Type B pancreatic cell (in vitro differentiated cells): ENCODE results near the gene TEX2. TPM values are rescaled to one million over a fixed set of nuclear protein-coding genes. Genes with fewer than 3 reads are reported as not detected.
"Not testable (repeated sequence)": the region's sequence is repeated elsewhere in the genome, so short reads cannot be mapped to it uniquely, and the experiment has no call there.

ENCODE experiments used
- DNase-seq: peaks from one replicate; pipeline ENCODE4 v3.0.0; 2021; ENCODE audit warnings: mixed read lengths; ENCODE audit not compliant: unreplicated experiment; ENCODE audit errors: extremely low spot score
- H3K27ac Mint-ChIP-seq: 2 replicates; pipeline ENCODE4 v1.8.0; 2021; ENCODE audit warnings: mild to moderate bottlenecking, mixed read lengths
- H3K27me3 Mint-ChIP-seq: 2 replicates; pipeline ENCODE4 v1.8.0; 2021; ENCODE audit warnings: mixed read lengths
- H3K36me3 Mint-ChIP-seq: 2 replicates; pipeline ENCODE4 v1.8.0; 2021; ENCODE audit warnings: mixed read lengths
- H3K4me1 Mint-ChIP-seq: one replicate; pipeline ENCODE4 v1.8.0; 2021; ENCODE audit warnings: mixed read lengths; ENCODE audit not compliant: unreplicated experiment
- H3K4me3 Mint-ChIP-seq: 2 replicates; pipeline ENCODE4 v1.8.0; 2021; ENCODE audit warnings: mild to moderate bottlenecking, mixed read lengths
- H3K9me3 Mint-ChIP-seq: 2 replicates; pipeline ENCODE4 v1.8.0; 2021; ENCODE audit warnings: mixed read lengths
- total RNA-seq: library from RNA; stranded (reverse); gene quantifications from 2 replicates; pipeline ENCODE4 v1.2.1, GENCODE V29; 2021; ENCODE audit warnings: low replicate concordance
- TF ChIP-seq, protein P1 (sequence below): fragments of 200-600 bp; sonication (generic); conservative IDR thresholded peaks from 2 replicates; pipeline ENCODE4 v1.5.0; 2021; ENCODE audit warnings: antibody characterized with exemption, mild to moderate bottlenecking

TEX2 gene
- total RNA-seq, 1 donor from 2014 or later = 23.3 TPM

DNA sequence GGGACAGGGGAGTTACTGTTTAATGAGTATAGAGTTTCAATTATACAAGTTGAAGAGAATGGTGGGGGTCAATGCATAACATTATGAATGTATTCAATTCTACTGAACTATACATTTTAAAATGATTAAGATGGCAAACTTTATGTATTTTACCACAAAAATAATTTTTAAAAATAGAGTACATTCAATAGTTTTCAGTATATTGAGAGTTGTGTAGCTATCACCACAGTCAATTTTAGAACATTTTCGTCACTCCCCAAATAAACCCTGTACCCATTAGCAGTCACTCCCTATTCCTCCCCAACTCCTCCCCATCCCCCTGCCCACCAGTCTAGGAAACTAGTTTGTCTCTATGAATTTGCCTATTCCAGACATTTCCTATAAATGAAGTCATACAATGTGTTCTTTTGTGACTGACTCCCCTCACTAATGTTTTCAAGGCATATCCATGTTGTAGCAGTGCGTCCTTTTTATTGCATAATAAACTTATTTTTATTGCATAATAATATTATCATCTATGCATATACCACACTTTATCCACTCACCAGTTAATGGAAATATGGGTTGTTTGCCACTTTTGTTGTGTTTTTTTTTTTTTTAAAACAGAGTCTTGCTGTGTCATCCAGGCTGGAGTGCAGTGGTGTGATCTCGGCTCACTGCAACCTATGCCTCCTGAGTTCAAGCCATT lies 80.6 kb downstream of the TEX2 start:
- DNase-seq = no peak
- H3K4me3 Mint-ChIP-seq = no peak overlapping the region
- H3K36me3 Mint-ChIP-seq = peaks cover 19% of the 10 kb centered on the region
- H3K27me3 Mint-ChIP-seq = no peaks in the 10 kb centered on the region
- H3K4me1 Mint-ChIP-seq = peaks cover 17% of the 10 kb centered on the region
- no peaks in the 10 kb centered on the region for H3K9me3 Mint-ChIP-seq
- no peak overlapping the region for H3K27ac Mint-ChIP-seq
- TF ChIP-seq, protein P1, sequence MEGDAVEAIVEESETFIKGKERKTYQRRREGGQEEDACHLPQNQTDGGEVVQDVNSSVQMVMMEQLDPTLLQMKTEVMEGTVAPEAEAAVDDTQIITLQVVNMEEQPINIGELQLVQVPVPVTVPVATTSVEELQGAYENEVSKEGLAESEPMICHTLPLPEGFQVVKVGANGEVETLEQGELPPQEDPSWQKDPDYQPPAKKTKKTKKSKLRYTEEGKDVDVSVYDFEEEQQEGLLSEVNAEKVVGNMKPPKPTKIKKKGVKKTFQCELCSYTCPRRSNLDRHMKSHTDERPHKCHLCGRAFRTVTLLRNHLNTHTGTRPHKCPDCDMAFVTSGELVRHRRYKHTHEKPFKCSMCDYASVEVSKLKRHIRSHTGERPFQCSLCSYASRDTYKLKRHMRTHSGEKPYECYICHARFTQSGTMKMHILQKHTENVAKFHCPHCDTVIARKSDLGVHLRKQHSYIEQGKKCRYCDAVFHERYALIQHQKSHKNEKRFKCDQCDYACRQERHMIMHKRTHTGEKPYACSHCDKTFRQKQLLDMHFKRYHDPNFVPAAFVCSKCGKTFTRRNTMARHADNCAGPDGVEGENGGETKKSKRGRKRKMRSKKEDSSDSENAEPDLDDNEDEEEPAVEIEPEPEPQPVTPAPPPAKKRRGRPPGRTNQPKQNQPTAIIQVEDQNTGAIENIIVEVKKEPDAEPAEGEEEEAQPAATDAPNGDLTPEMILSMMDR = no peak

DNA sequence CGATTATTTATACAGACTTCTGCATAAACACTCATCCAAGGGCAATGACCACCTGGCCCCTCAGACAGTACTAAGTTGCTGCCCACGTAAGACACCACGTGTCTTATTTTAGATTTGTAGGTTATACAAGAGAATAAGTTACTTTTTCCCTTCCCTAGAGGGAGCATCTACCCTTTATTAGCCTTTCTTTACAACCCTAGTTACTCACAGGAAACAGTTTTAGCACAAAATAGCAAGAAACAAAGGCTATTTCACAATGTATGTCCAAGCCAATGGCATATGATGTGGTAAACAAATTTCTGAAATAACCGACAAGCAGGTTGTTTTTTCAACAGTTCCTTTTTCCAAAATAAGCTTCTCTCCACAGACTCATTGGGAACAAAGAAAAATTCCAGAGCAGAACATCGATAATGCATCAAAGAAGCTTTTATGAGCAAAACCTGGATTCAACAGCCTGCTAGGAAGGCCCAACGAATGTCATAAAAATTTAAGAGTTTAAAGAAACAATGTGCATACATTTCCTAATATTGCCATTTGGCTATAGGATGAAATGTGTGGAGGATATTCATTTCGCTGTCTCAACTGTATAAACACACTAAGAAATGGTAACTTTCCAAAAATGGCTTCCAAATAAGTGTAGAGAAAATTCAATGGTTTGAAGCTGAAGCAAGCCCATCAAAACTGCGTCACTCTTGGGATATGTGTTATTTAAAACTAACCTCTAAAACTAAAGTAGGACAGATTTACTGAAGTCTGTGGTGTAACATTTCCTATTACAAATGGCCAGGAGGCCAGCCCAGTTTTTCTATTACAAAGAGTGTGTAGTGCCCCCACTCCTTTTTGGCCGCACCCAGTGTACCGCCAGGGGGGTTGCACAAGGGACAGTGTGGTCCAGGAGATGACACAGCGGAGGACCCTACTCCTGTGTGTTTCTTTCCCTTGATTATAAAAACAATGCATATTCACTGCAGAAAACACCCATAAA lies 82.7 kb downstream of the TEX2 start:
- no peak overlapping the region for H3K27ac Mint-ChIP-seq

DNA sequence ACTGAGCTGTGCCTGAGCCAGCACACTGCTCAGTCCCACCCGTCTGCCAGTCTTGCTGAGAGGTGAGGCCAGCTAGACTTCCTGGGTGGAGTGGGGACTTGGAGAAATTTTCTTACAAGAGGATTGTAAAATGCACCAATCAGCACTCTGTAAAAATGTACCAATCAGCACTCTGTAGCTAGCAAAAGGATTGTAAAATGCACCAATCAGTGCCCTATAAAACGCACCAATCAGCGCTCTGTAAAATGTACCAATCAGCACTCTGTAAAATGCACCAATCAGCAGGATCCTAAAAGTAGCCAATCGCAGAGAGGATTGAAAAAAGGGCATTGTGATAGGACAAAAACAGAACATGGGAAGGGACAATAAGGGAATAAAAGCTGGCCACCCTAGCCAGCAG lies 84.0 kb downstream of the TEX2 start:
- H3K27ac Mint-ChIP-seq, H3K4me3 Mint-ChIP-seq, H3K27me3 Mint-ChIP-seq, H3K4me1 Mint-ChIP-seq, DNase-seq, H3K9me3 Mint-ChIP-seq: not testable (repeated sequence)
- peaks cover 19% of the 10 kb centered on the region for H3K36me3 Mint-ChIP-seq

More for the DNA sequence above, 82.7 kb downstream of the TEX2 start:
- no peak for DNase-seq
- TF ChIP-seq, protein P1 = no peak
- peaks cover 4% of the 10 kb centered on the region for H3K4me1 Mint-ChIP-seq
- no peak overlapping the region for H3K4me3 Mint-ChIP-seq
- H3K36me3 Mint-ChIP-seq = peaks cover 14% of the 10 kb centered on the region
- no peaks in the 10 kb centered on the region for H3K27me3 Mint-ChIP-seq
- no peaks in the 10 kb centered on the region for H3K9me3 Mint-ChIP-seq

DNA sequence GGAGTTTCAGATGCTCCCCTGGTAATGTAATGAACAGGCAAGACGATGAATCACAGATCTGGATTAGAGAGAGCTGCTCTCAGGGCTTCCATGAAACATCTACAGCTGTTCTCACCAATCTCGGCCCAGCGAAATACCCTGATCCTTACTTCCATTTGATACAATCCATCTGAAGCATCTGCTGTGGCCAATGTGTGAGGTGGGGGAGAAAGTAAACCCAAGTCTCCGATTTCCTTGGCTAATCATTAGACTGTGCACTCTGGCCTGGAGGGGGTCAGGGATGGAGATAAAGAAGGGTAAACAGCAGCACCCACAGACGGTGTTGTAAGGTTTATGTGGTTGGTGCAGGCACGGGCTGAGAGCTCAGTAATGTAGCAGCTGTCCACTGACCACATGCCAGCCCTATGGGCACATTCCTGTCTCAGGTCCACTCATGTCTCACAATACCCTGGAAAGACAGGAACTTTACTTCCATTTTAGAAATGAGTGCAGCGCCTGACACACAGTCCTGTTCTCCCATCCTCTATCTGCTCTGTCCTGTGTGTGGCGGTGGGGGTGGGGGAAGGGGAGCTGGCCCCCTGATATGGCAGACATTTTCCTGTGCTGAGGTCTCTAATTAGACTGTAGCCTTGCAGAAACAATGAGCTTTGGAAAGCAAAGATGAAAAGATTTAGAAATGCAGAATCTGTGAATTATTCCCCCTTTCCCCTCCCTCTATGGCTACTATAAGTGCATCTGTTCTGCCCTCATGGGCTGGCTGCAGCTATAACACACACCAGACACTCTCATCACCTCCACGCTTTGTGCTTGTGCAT lies 84.8 kb downstream of the TEX2 start:
- peaks cover 19% of the 10 kb centered on the region for H3K36me3 Mint-ChIP-seq
- H3K9me3 Mint-ChIP-seq = no peaks in the 10 kb centered on the region
- no peak overlapping the region for H3K4me3 Mint-ChIP-seq
- no peak for DNase-seq
- peaks cover 4% of the 10 kb centered on the region for H3K4me1 Mint-ChIP-seq
- no peaks in the 10 kb centered on the region for H3K27me3 Mint-ChIP-seq
- TF ChIP-seq, protein P1 = no peak
- peak overlapping the region; percentile 67 for H3K27ac Mint-ChIP-seq

DNA sequence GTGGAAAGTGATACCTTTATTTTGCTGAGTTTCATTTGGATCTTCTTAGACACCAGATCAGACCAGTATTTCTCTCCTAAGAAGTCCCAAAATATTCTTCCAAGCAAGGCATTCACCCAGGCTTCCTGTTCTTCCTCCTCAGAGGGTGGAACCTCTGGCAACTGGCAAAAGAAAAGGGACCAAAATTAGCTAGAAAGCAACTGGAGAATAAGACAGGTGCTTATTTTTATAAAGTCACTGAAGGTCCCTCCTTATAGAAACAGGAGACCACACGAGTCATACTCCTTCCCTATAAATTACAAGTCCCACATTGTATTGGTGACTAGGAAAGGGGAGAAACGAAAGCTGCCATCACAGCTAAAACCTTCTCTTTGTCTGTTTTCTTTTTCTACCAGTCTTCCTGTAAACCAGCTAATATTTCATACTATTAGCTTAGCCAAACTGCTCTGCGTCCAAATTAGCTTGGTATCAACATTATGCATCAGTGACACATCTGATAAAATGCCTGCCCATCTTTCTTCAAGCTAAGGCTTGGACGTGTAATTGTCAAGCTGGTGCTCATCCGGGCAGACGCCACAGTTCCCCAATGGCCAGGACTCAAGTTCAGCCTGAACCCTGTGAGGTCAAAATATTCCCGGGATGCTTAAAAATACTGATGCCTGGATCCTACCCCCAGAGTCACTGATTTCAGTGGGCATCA lies 85.6 kb downstream of the TEX2 start:
- no peak overlapping the region for H3K4me3 Mint-ChIP-seq
- no peaks in the 10 kb centered on the region for H3K9me3 Mint-ChIP-seq
- H3K27ac Mint-ChIP-seq = no peak overlapping the region
- H3K27me3 Mint-ChIP-seq = no peaks in the 10 kb centered on the region
- peaks cover 23% of the 10 kb centered on the region for H3K36me3 Mint-ChIP-seq
- DNase-seq = no peak
- TF ChIP-seq, protein P1 = no peak
- H3K4me1 Mint-ChIP-seq = peaks cover 8% of the 10 kb centered on the region
